ENCODE data around the gene SPATA2L.

- TF ChIP-seq CTCF (IDR thresholded peaks at IDR 0.05; ENCODE audit: insufficient read depth, low read length): no peak
- TF ChIP-seq POLR2AphosphoS5 (IDR thresholded peaks at IDR 0.05; ENCODE audit: low read depth): no peak
Measured at GRCh38 chr16:89697161-89697615, 4.3 kb downstream of the SPATA2L start.

All from HL-60 (cell line).